ENCODE measurements around the gene POLR2H.

DNA sequence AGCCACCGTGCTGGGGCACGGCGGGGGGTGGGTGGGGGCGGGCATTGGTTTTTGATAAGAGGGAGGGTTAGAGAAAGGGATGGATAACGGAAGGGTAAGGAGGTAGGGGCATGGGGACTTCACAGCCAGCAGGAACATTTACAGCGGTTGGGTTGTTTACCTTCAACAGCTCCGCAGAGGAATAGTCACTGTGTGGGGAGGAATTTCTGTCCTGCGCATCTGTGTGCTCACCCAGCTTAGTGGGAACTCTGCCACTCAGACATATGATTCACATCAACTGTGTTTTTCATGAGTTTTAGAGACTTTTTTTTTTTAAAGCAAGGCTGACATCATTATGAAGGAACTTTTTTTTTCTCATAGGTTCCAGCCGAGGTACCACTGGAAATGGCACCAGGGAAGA is 37.9 kb downstream of the POLR2H start:
- TF ChIP-seq, protein P1, sequence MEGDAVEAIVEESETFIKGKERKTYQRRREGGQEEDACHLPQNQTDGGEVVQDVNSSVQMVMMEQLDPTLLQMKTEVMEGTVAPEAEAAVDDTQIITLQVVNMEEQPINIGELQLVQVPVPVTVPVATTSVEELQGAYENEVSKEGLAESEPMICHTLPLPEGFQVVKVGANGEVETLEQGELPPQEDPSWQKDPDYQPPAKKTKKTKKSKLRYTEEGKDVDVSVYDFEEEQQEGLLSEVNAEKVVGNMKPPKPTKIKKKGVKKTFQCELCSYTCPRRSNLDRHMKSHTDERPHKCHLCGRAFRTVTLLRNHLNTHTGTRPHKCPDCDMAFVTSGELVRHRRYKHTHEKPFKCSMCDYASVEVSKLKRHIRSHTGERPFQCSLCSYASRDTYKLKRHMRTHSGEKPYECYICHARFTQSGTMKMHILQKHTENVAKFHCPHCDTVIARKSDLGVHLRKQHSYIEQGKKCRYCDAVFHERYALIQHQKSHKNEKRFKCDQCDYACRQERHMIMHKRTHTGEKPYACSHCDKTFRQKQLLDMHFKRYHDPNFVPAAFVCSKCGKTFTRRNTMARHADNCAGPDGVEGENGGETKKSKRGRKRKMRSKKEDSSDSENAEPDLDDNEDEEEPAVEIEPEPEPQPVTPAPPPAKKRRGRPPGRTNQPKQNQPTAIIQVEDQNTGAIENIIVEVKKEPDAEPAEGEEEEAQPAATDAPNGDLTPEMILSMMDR (IDR thresholded peaks at IDR 0.05), result no peak
- TF ChIP-seq POLR2A (IDR thresholded peaks at IDR 0.05), result no peak
